CD14-positive monocyte (primary cell): ENCODE results near the gene LYRM4. TPM values are rescaled to one million over a fixed set of nuclear protein-coding genes. Genes with fewer than 3 reads are reported as not detected.

ENCODE experiments used
- DNase-seq, 3 donors: peaks; one replicate each; pipeline ENCODE4 v3.0.0-alpha.2; 2011 to 2022
- H2AFZ ChIP-seq: 2 replicates; pipeline ENCODE4 v1.6.0; 2012; ENCODE audit warnings: mild to moderate bottlenecking, low read depth, low read length, inconsistent platforms; ENCODE audit not compliant: insufficient read depth, poor library complexity, severe bottlenecking
- H3K27ac ChIP-seq, 2 donors: 1 replicate in 1 of 2; 2 replicates in 1 of 2; pipeline ENCODE4 v1.5.1; 2012 to 2013; ENCODE audit warnings: low read length in 2 of 2, control low read depth in 1 of 2, inconsistent platforms in 1 of 2, low read depth in 1 of 2, mild to moderate bottlenecking in 1 of 2
- H3K27me3 ChIP-seq, 2 donors: one replicate each; pipeline versions ENCODE4 v1.6.0 to v1.6.1; 2011 to 2013; ENCODE audit warnings: low read length in 2 of 2; ENCODE audit not compliant: control insufficient read depth in 2 of 2, insufficient read depth in 2 of 2
- H3K36me3 ChIP-seq, 2 donors: replicated peaks in 1 of 2; 1 replicate in 1 of 2; 2 replicates in 1 of 2; pipeline versions ENCODE4 v1.5.1 to v1.6.1; 2012 to 2013; ENCODE audit warnings: low read length in 2 of 2, control low read depth in 1 of 2, inconsistent platforms in 1 of 2, mild to moderate bottlenecking in 1 of 2; ENCODE audit not compliant: insufficient read depth in 2 of 2, control insufficient read depth in 1 of 2
- H3K4me1 ChIP-seq, 2 donors: 1 replicate in 1 of 2; 2 replicates in 1 of 2; pipeline versions ENCODE4 v1.5.1 to v1.6.1; 2012 to 2013; ENCODE audit warnings: low read length in 2 of 2, control low read depth in 1 of 2, inconsistent platforms in 1 of 2, mild to moderate bottlenecking in 1 of 2, moderate library complexity in 1 of 2; ENCODE audit not compliant: insufficient read depth in 2 of 2, control insufficient read depth in 1 of 2
- H3K4me2 ChIP-seq: replicated peaks from 2 replicates; pipeline ENCODE3; 2012; ENCODE audit warnings: low read length, moderate library complexity, mild to moderate bottlenecking; ENCODE audit not compliant: poor library complexity, severe bottlenecking; ENCODE audit errors: extremely low read depth
- H3K4me3 ChIP-seq, 3 experiments: fragments of 200-600 bp in 1 of 3; sonication (generic) in 1 of 3; replicated peaks in 1 of 3; 1 replicate in 2 of 3; 2 replicates in 1 of 3; pipeline ENCODE4 v1.5.1; 2011 to 2013; ENCODE audit warnings: low read length in 3 of 3, mild to moderate bottlenecking in 3 of 3, control low read depth in 2 of 3, low read depth in 2 of 3, inconsistent platforms in 1 of 3, moderate library complexity in 1 of 3
- H3K79me2 ChIP-seq: 2 replicates; pipeline ENCODE4 v1.6.0; 2012; ENCODE audit warnings: mild to moderate bottlenecking, control low read depth, inconsistent platforms, low read length, moderate library complexity; ENCODE audit not compliant: insufficient read depth
- H3K9ac ChIP-seq: 2 replicates; pipeline ENCODE4 v1.6.0; 2017; ENCODE audit warnings: low read length, mild to moderate bottlenecking; ENCODE audit not compliant: insufficient read depth, poor library complexity, severe bottlenecking
- H3K9me3 ChIP-seq, 2 donors: replicated peaks in 1 of 2; 1 replicate in 1 of 2; 2 replicates in 1 of 2; pipeline versions ENCODE4 v1.5.1 to v1.6.1; 2012 to 2013; ENCODE audit warnings: low read length in 2 of 2, control low read depth in 1 of 2; ENCODE audit not compliant: control insufficient read depth in 1 of 2, insufficient read depth in 1 of 2
- H4K20me1 ChIP-seq: 2 replicates; pipeline ENCODE4 v1.6.0; 2012; ENCODE audit warnings: mild to moderate bottlenecking, low read length, control low read depth, moderate library complexity; ENCODE audit not compliant: insufficient read depth
- H3K27ac Mint-ChIP-seq, 7 donors: one replicate each; pipeline ENCODE4 v1.8.0; 2020; ENCODE audit warnings: mild to moderate bottlenecking in 7 of 7, mixed read lengths in 7 of 7, moderate library complexity in 6 of 7, inconsistent platforms in 2 of 7
- H3K27me3 Mint-ChIP-seq, 3 donors: one replicate each; pipeline ENCODE4 v1.8.0; 2021 to 2022; ENCODE audit warnings: low read depth in 3 of 3, mild to moderate bottlenecking in 3 of 3, mixed read lengths in 3 of 3, moderate library complexity in 3 of 3, inconsistent platforms in 1 of 3
- H3K36me3 Mint-ChIP-seq, 2 donors: one replicate each; pipeline ENCODE4 v1.8.0; 2020; ENCODE audit warnings: mixed read lengths in 2 of 2, inconsistent platforms in 1 of 2, mild to moderate bottlenecking in 1 of 2
- H3K4me1 Mint-ChIP-seq: one replicate; pipeline ENCODE4 v1.8.0; 2020; ENCODE audit warnings: mild to moderate bottlenecking, mixed read lengths
- H3K4me3 Mint-ChIP-seq, 2 donors: one replicate each; pipeline ENCODE4 v1.8.0; 2020; ENCODE audit warnings: mild to moderate bottlenecking in 2 of 2, mixed read lengths in 2 of 2, moderate library complexity in 1 of 2
- H3K9me3 Mint-ChIP-seq, 7 donors: one replicate each; pipeline ENCODE4 v1.8.0; 2020 to 2022; ENCODE audit warnings: mixed read lengths in 7 of 7, mild to moderate bottlenecking in 6 of 7, moderate library complexity in 6 of 7, inconsistent platforms in 2 of 7
- CTCF ChIP-seq: fragments of 200-600 bp; IDR thresholded peaks from one replicate; pipeline ENCODE4 v1.8.0; 2022; ENCODE audit warnings: antibody characterized with exemption, mild to moderate bottlenecking
- WGBS: methylation state at CpG from one replicate; pipeline ENCODE4 v1.1.5; 2013; ENCODE audit warnings: missing lambda C conversion rate; ENCODE audit not compliant: insufficient coverage; 5-methylcytosine and 5-hydroxymethylcytosine counted together
- intact Hi-C, 2 donors: fragments of 100-400 bp; cut with micrococcal nuclease; formaldehyde crosslinking; loops; one replicate each; pipeline versions ENCODE4 v1.15.0 to v1.15.1; 2023
- polyA plus RNA-seq, 3 donors: library from polyadenylated mRNA; depleted of rRNA in 1 of 3; unstranded in 2 of 3; stranded (reverse) in 1 of 3; fragments of 300-500 nt in 2 of 3; fragments of >200 nt in 1 of 3; fragmentation: Illumina TruSeq in 2 of 3; gene quantifications; 1 replicate in 2 of 3; 2 replicates in 1 of 3; pipeline ENCODE4 v1.2.3, GENCODE V29; 2012 to 2021

Gene LYRM4
- polyA plus RNA-seq, 3 donors, result 13.7 to 19.6 (median 18.1) TPM

- Histone ChIP-seq H3K79me2 (no peaks in the 10 kb centered on the region), H4K20me1 (no peaks in the 10 kb centered on the region), H3K9me3 (no peaks in the 10 kb centered on the region), H3K4me3 (no peak overlapping the region), H3K36me3 (no peaks in the 10 kb centered on the region), H3K9ac (no peak overlapping the region), H3K27ac (no peak overlapping the region), H3K27me3 (no peaks in the 10 kb centered on the region), H3K4me2 (no peak overlapping the region), H3K4me1 (no peaks in the 10 kb centered on the region), H2AFZ (no peak overlapping the region)
- Mint-ChIP-seq H3K4me3 (no peak overlapping the region), H3K4me1 (peaks cover 14% of the 10 kb centered on the region), H3K27me3 (peaks cover 0 to 2% (median 0%) of the 10 kb centered on the region in 3 donors), H3K36me3 (no peaks in the 10 kb centered on the region), H3K9me3 (peaks cover 0 to 2% (median 0%) of the 10 kb centered on the region in 7 donors), H3K27ac (no peak overlapping the region)
- 71% methylated on average over 1 of the region's 1 CpG for WGBS
- no peak for DNase-seq
- intact Hi-C loops, result no loop called here
- TF ChIP-seq CTCF, result no peak
These were observed 101.6 kb downstream of the LYRM4 start for GRCh38 chr6:5159162-5159561.

- Mint-ChIP-seq H3K9me3 (peaks cover 0 to 2% (median 0%) of the 10 kb centered on the region in 7 donors), H3K4me3 (no peak overlapping the region), H3K36me3 (no peaks in the 10 kb centered on the region), H3K4me1 (peaks cover 14% of the 10 kb centered on the region), H3K27me3 (peaks cover 0 to 2% (median 0%) of the 10 kb centered on the region in 3 donors), H3K27ac (no peak overlapping the region)
- H4K20me1 ChIP-seq, result no peaks in the 10 kb centered on the region
- no CpG with 5 or more reads among the region's 3 CpGs for WGBS
- no peaks in the 10 kb centered on the region for H3K9me3 ChIP-seq
- no peak overlapping the region for H3K4me3 ChIP-seq
- intact Hi-C loops, result no loop called here
- no peak overlapping the region for H3K27ac ChIP-seq
- H3K4me2 ChIP-seq, result no peak overlapping the region
- H3K9ac ChIP-seq, result no peak overlapping the region
- TF ChIP-seq CTCF, result no peak
- no peaks in the 10 kb centered on the region for H3K4me1 ChIP-seq
- H3K79me2 ChIP-seq, result no peaks in the 10 kb centered on the region
- H2AFZ ChIP-seq, result no peak overlapping the region
- no peaks in the 10 kb centered on the region for H3K27me3 ChIP-seq
- H3K36me3 ChIP-seq, result no peaks in the 10 kb centered on the region
- no peak for DNase-seq
These were observed 102.6 kb downstream of the LYRM4 start for GRCh38 chr6:5158180-5158579.
